H1 (cell line): Measurements from ENCODE around the gene EMC6. TPM values are rescaled to one million over a fixed set of nuclear protein-coding genes. Genes with fewer than 3 reads are reported as not detected.

Experiments used
- SIRT6 ChIP-seq: IDR thresholded peaks from one replicate; pipeline ENCODE4 v1.7.1; 2012; ENCODE audit warnings: low read length, inconsistent platforms
- polyA plus RNA-seq, 7 experiments: library from polyadenylated mRNA; depleted of rRNA in 3 of 7; stranded (reverse) in 5 of 7; unstranded in 2 of 7; fragments of >200 nt in 5 of 7; fragments of 200-250 nt in 2 of 7; gene quantifications; 1 replicate in 5 of 7; 2 replicates in 1 of 7; 4 replicates in 1 of 7; pipeline versions ENCODE4 v1.2.1 to v1.2.3, GENCODE V29; 2011 to 2013; ENCODE audit warnings: missing spikeins in 2 of 7, mixed read lengths in 2 of 7
- total RNA-seq: library from RNA; stranded (reverse); fragmentation: NEBNext Ultra II Directional; extraction: Animal tissue kit (Norgen Biotek cat#: 25700); gene quantifications from 2 replicates; pipeline ENCODE4 v1.2.1, GENCODE V29; 2021
- TF ChIP-seq, protein P1 (sequence below), 3 experiments: IDR thresholded peaks; 1 replicate in 2 of 3; 2 replicates in 1 of 3; pipeline versions ENCODE4 v1.5.1 to v1.6.1; 2011; ENCODE audit warnings: low read length in 3 of 3, mild to moderate bottlenecking in 3 of 3, inconsistent platforms in 2 of 3, low read depth in 1 of 3, moderate library complexity in 1 of 3; ENCODE audit not compliant: insufficient read depth in 1 of 3; ENCODE audit errors: control extremely low read depth in 1 of 3

Gene EMC6
- total and polyA plus RNA-seq, 2 of the 8 experiments (the other 6 are each of a cell fraction or from before 2014, with no cell fraction given), result 81.5 to 193 TPM

DNA sequence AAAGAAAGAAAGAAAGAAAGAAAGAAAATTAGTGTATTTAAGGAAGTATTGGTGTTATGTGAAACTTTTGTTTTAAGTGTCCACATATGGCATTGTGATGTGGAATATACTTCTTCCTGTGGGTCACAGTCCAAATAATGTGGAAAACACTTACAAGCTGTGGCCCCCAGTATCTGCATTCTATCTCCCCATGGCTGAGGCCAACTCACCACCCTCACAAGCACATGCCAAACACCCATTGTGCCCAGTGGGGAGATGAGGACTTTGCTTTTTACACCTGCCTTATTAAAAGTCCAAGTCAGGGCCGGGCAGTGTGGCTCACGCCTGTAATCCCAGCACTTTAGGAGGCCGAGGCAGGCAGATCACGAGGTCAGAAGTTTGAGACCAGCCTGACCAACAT is 31.3 kb downstream of the EMC6 start (continued):
- TF ChIP-seq, protein P1, sequence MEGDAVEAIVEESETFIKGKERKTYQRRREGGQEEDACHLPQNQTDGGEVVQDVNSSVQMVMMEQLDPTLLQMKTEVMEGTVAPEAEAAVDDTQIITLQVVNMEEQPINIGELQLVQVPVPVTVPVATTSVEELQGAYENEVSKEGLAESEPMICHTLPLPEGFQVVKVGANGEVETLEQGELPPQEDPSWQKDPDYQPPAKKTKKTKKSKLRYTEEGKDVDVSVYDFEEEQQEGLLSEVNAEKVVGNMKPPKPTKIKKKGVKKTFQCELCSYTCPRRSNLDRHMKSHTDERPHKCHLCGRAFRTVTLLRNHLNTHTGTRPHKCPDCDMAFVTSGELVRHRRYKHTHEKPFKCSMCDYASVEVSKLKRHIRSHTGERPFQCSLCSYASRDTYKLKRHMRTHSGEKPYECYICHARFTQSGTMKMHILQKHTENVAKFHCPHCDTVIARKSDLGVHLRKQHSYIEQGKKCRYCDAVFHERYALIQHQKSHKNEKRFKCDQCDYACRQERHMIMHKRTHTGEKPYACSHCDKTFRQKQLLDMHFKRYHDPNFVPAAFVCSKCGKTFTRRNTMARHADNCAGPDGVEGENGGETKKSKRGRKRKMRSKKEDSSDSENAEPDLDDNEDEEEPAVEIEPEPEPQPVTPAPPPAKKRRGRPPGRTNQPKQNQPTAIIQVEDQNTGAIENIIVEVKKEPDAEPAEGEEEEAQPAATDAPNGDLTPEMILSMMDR (IDR thresholded peaks at IDR 0.05; ENCODE audit: control extremely low read depth in 1 of 3, insufficient read depth in 1 of 3, low read depth in 1 of 3, low read length in 3 of 3), result no peak
- TF ChIP-seq SIRT6, result no peak
